ENCODE results near the gene FAM177A1. TPM values are rescaled to one million over a fixed set of nuclear protein-coding genes. Genes with fewer than 3 reads are reported as not detected.

FAM177A1 gene
- total RNA-seq, 2 donors from 2014 or later = 45.1 to 52.0 TPM

- Mint-ChIP-seq H3K9me3 (no peaks in the 10 kb centered on the region), H3K27me3 (no peaks in the 10 kb centered on the region), H3K4me1 (peaks cover 43% of the 10 kb centered on the region), H3K4me3 (peak overlapping the region; percentile 99), H3K27ac (peak overlapping the region; percentile 100), H3K36me3 (ENCODE audit: low read depth) (peaks cover 96% of the 10 kb centered on the region)
- ATAC-seq (replicated peaks) = no peak
These were observed 78.1 kb downstream of the FAM177A1 start for GRCh38 chr14:35124127-35124526.

Other genes starting within 250 kb of the FAM177A1 start
- 10 to 100 TPM; 53.3 to 57.0 TPM for gene BAZ1A, start 170.9 kb upstream of the FAM177A1 start, total RNA-seq
- gene SRP54, start 63.3 kb upstream of the FAM177A1 start, total RNA-seq = 100 to 1,000 TPM in 1 of 2 donors, 10 to 100 TPM in 1; 90.7 to 115 TPM
- gene PPP2R3C, start 75.7 kb downstream of the FAM177A1 start, total RNA-seq = 10 to 100 TPM; 50.4 to 64.9 TPM
- gene PRORP, start 76.3 kb downstream of the FAM177A1 start, total RNA-seq = 10 to 100 TPM; 40.3 to 52.9 TPM
- gene PSMA6, start 246.1 kb downstream of the FAM177A1 start, total RNA-seq = 100 to 1,000 TPM; 295 to 386 TPM